ENCODE measurements around the gene KCTD1.

Gene KCTD1

DNA sequence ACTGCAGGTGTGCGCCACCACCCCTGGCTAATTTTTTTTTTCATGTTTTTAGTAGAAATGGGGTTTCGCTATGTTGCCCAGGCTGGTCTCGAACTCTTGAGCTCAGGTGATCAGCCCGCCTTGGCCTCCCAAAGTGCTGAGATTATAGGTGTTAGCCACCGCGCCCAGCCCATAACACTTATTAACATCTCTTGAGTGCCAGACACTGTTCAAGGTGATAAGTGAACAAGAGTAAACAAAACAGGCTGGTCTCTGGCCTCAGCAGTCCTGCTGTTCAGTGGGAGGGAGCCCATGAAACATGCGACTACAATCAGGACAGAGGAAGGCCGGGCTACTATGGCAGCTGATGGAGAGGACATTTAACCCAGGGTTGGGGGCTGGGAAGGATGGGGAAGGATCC lies 42.3 kb downstream of the KCTD1 start:
- DNase-seq (ENCODE audit: low read depth) = no peak
- no peak for TF ChIP-seq CTCF (conservative IDR thresholded peaks at IDR 0.05; ENCODE audit: low read length)
- H3K4me3 ChIP-seq (ENCODE audit: low read length) = no peak overlapping the region

- TF ChIP-seq CTCF (conservative IDR thresholded peaks at IDR 0.05; ENCODE audit: low read length) = no peak
- DNase-seq (ENCODE audit: low read depth) = no peak
- no peak overlapping the region for H3K4me3 ChIP-seq (ENCODE audit: low read length)
Observed at GRCh38 chr18:26504831-26505230, 43.5 kb downstream of the KCTD1 start.

- no peak for DNase-seq (ENCODE audit: low read depth)
- no peak for TF ChIP-seq CTCF (conservative IDR thresholded peaks at IDR 0.05; ENCODE audit: low read length)
- H3K4me3 ChIP-seq (ENCODE audit: low read length) = no peak overlapping the region
Observed at GRCh38 chr18:26503382-26503781, 45.0 kb downstream of the KCTD1 start.

GRCh38 chr18:26502823-26503222 lies 45.5 kb downstream of the KCTD1 start:
- TF ChIP-seq CTCF (conservative IDR thresholded peaks at IDR 0.05; ENCODE audit: low read length) = no peak
- no peak for DNase-seq (ENCODE audit: low read depth)
- no peak overlapping the region for H3K4me3 ChIP-seq (ENCODE audit: low read length)

DNA sequence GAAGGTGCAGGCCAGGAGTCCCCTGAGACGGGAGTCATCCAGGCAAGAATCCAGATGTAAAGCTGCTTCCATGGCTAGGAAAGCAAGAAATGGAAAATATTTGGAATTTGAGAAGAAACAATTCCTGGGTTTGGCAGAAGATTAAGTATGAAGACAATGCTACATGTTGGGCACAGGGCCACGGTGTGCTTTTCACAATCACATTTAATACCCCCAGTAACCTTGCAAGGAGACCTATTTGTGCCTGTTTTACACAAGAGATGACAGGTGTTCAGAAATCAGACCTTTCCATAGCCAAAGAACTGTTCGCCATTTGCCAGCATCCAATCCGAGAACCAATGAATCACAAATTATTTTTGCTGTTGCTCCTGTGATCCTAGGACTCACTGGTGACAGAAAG lies 50.5 kb downstream of the KCTD1 start:
- H3K4me3 ChIP-seq (ENCODE audit: low read length) = no peak overlapping the region
- DNase-seq (ENCODE audit: low read depth) = peak; percentile 70
- no peak for TF ChIP-seq CTCF (conservative IDR thresholded peaks at IDR 0.05; ENCODE audit: low read length)

DNA sequence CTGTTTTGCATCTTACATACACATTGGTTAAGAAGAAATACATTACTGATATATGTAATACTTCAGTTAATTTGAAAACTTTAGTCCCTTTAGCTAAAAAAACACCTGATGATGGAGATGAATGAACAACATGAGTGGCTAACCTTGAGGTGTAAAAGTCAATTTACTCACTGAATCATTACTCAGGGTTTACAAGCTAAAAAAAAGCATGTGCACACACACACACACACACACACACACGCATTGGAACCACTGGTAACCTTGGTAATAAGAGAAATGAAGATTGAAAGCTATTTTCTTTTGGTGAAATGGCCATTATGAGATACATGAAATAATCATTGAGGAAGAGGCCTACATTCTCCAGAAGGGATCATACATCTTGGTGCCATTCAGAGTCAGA lies 51.8 kb downstream of the KCTD1 start:
- DNase-seq (ENCODE audit: low read depth) = no peak
- H3K4me3 ChIP-seq (ENCODE audit: low read length) = no peak overlapping the region
- TF ChIP-seq CTCF (conservative IDR thresholded peaks at IDR 0.05; ENCODE audit: low read length) = no peak

GRCh38 chr18:26495287-26495686 lies 53.1 kb downstream of the KCTD1 start:
- no peak for TF ChIP-seq CTCF (conservative IDR thresholded peaks at IDR 0.05; ENCODE audit: low read length)

More at GRCh38 chr18:26495287-26495686, 53.1 kb downstream of the KCTD1 start:
- no peak overlapping the region for H3K4me3 ChIP-seq (ENCODE audit: low read length)
- peak; percentile 57 for DNase-seq (ENCODE audit: low read depth)
